Measurements from ENCODE around the gene CHRNG.

DNA sequence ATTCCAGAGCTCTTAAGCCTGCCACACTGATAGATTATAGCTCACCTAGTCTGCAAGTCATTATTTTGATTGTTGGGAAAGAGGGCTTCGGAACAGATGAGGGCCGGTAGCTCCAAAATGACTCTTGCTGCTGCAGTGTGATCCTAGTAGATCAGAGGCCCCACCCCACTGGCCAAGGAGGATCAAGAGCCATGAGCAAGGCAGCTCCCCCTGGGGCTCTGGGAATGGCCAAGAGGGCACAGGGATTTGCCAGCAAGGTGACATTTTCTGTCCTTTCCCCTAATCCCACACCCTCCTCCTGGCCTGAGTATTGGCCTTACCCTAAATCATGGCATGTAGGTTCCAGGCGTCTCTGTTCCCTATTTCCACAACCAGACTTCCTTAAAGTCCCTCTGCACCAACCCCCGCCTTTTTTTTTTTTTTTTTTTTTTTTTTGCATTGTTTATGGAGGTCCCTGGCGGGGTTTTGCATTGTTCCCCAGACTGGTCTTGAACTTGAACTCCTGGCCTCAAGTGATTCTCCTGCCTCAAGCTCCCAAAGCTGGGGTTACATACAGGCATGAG, 47.5 kb downstream of the CHRNG start:
- TF ChIP-seq, protein P1, sequence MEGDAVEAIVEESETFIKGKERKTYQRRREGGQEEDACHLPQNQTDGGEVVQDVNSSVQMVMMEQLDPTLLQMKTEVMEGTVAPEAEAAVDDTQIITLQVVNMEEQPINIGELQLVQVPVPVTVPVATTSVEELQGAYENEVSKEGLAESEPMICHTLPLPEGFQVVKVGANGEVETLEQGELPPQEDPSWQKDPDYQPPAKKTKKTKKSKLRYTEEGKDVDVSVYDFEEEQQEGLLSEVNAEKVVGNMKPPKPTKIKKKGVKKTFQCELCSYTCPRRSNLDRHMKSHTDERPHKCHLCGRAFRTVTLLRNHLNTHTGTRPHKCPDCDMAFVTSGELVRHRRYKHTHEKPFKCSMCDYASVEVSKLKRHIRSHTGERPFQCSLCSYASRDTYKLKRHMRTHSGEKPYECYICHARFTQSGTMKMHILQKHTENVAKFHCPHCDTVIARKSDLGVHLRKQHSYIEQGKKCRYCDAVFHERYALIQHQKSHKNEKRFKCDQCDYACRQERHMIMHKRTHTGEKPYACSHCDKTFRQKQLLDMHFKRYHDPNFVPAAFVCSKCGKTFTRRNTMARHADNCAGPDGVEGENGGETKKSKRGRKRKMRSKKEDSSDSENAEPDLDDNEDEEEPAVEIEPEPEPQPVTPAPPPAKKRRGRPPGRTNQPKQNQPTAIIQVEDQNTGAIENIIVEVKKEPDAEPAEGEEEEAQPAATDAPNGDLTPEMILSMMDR (IDR thresholded peaks at IDR 0.05) = no peak
- TF ChIP-seq POLR2AphosphoS5 (IDR thresholded peaks at IDR 0.05) (no peak), POLR2A (IDR thresholded peaks at IDR 0.05) (no peak)
